ENCODE data around the gene B3GNT5.

DNA sequence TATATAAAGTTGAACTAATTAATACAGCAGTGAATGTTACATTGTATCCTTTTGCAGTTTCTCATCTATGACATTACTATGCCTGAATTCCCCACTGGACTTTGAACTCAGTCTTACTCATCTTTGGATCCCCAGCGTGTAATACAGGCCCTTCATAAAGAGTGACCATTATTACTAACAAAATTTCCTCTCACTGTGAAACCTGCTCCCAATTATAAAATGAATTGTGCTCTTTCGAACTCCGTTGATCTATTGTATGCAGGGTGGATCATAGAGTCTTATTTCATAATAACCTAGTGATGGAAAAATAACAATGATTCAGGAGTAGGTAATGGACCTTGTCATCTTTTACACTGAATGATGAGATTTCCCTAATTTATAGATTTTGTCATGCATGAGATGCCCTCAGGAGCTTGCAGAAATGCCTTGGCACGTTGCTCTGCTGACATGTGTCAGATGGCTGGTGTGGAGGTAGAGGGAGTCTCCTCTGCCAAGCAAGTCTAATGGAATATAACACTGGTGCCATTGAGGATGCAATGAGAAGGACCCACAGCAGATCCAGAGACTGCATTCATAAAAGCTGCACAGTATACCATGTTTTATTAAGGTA lies 25.5 kb downstream of the B3GNT5 start:
- TF ChIP-seq, protein P1, sequence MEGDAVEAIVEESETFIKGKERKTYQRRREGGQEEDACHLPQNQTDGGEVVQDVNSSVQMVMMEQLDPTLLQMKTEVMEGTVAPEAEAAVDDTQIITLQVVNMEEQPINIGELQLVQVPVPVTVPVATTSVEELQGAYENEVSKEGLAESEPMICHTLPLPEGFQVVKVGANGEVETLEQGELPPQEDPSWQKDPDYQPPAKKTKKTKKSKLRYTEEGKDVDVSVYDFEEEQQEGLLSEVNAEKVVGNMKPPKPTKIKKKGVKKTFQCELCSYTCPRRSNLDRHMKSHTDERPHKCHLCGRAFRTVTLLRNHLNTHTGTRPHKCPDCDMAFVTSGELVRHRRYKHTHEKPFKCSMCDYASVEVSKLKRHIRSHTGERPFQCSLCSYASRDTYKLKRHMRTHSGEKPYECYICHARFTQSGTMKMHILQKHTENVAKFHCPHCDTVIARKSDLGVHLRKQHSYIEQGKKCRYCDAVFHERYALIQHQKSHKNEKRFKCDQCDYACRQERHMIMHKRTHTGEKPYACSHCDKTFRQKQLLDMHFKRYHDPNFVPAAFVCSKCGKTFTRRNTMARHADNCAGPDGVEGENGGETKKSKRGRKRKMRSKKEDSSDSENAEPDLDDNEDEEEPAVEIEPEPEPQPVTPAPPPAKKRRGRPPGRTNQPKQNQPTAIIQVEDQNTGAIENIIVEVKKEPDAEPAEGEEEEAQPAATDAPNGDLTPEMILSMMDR (conservative IDR thresholded peaks at IDR 0.05; ENCODE audit: low read length): no peak
- no peak for TF ChIP-seq EZH2phosphoT487 (IDR thresholded peaks at IDR 0.05; ENCODE audit: borderline replicate concordance)
